ENCODE measurements around the gene OTUD3.

The OTUD3 gene

DNA sequence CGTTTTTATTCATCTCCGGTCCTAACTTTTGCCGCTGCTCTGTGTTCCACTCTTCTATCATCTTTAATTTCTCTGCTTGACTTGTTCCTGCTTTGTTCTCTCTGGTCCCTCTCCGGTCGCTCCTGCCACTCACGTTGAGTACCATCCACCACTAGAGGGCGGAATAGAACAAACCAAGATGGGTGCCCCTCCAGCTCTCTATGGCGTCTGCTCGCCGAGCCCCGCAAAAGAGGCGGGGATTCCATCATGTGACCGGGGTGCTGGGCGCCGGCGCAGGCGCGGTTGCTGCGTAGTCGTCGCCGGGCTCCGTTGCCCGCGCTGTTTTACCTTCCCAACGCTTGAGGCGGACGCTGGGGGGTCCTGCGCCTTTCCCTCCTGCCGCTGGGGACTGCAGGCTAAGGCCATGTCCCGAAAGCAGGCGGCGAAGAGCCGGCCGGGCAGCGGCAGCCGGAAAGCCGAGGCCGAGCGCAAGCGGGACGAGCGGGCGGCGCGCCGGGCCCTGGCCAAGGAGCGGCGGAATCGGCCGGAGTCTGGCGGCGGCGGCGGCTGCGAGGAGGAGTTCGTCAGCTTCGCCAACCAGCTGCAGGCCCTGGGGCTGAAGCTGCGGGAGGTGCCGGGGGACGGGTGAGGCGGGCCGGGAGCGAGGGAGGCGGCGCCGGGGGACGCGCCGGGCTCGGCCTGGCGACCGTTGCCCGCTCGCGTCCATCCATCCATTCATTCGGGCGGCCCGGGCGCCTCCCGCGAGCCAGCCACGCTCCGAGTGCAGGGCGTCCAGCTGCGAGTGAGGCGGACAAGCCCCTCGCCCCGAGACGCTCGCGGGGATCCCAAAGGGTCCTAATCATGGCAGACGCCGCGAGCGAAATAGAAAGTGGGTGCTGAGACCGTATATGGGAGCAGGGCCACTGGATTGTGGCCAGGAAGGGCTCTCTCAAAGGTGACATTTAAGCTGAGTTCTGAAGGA, at the start of gene OTUD3:
TSS of gene OTUD3 (plus strand) at position 285 of the 961 bp plus-strand sequence. CDS start at position 404, 119 bp downstream.
- FAIRE-seq: no peak
- peak; percentile 80 for TF ChIP-seq CTCF (IDR thresholded peaks at IDR 0.05; ENCODE audit: insufficient read depth, missing control alignments)
- DNase-seq (ENCODE audit: insufficient read length, low spot score): peak; percentile 53

- FAIRE-seq: no peak
- no peak for DNase-seq (ENCODE audit: insufficient read length, low spot score)
- no peak for TF ChIP-seq CTCF (IDR thresholded peaks at IDR 0.05; ENCODE audit: insufficient read depth, missing control alignments)
These were observed 46.6 kb upstream of the OTUD3 start for GRCh38 chr1:19835578-19835977.

GRCh38 chr1:19837866-19838265, 44.3 kb upstream of the OTUD3 start:
- no peak for FAIRE-seq
- no peak for TF ChIP-seq CTCF (IDR thresholded peaks at IDR 0.05; ENCODE audit: insufficient read depth, missing control alignments)
- no peak for DNase-seq (ENCODE audit: insufficient read length, low spot score)

- FAIRE-seq (no peak), DNase-seq (ENCODE audit: insufficient read length, low spot score) (no peak)
- TF ChIP-seq CTCF (IDR thresholded peaks at IDR 0.05; ENCODE audit: insufficient read depth, missing control alignments): no peak
These were observed 42.0 kb upstream of the OTUD3 start for GRCh38 chr1:19840228-19840627.

- no peak for TF ChIP-seq CTCF (IDR thresholded peaks at IDR 0.05; ENCODE audit: insufficient read depth, missing control alignments)
- DNase-seq (ENCODE audit: insufficient read length, low spot score): no peak
These were observed 37.3 kb upstream of the OTUD3 start for GRCh38 chr1:19844731-19845495.

DNA sequence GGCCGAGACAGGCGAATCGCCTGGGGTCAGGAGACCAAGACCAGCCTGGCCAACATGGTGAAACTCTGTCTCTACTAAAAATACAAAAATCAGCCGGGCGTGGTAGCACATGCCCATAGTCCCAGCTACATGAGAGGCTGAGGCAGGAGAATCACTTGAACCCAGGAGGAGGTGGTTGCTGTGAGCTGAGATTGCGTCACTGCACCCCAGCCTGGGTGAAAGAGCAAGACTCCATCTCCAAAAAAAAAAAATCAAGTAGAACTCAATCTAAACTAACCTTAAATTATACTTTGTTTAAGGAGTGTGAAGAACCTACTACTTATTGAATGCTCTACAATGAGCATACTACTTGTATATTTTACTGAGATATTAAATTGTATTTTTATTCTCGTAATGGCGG, 36.6 kb upstream of the OTUD3 start:
- DNase-seq (ENCODE audit: insufficient read length, low spot score): no peak
- no peak for TF ChIP-seq CTCF (IDR thresholded peaks at IDR 0.05; ENCODE audit: insufficient read depth, missing control alignments)
- no peak for FAIRE-seq

More at GRCh38 chr1:19844731-19845495, 37.3 kb upstream of the OTUD3 start:
- no peak for FAIRE-seq

Data from D721Med (cell line).